Transverse colon (tissue), 4 donors: Measurements from ENCODE around the gene DLG2.

Experiments used
- EP300 ChIP-seq: sonication (generic); formaldehyde crosslinking; IDR thresholded peaks from one replicate; pipeline ENCODE4 v1.6.1; 2017; ENCODE audit warnings: antibody characterized with exemption, low read depth
- POLR2A ChIP-seq: fragments of 450-650 bp; IDR thresholded peaks from one replicate; pipeline ENCODE4 v1.6.1; 2016; ENCODE audit warnings: antibody characterized with exemption, mild to moderate bottlenecking, moderate library complexity
- POLR2AphosphoS5 ChIP-seq, 3 donors: sonication (generic); formaldehyde crosslinking; IDR thresholded peaks; one replicate each; pipeline ENCODE4 v1.6.1; 2016; ENCODE audit warnings: antibody characterized with exemption in 3 of 3
- TF ChIP-seq, protein P1 (sequence below), 5 experiments: fragments of 200-600 bp in 3 of 5; fragments of 450-650 bp in 2 of 5; sonication (generic) in 3 of 5; IDR thresholded peaks; 1 replicate in 2 of 5; 2 replicates in 3 of 5; pipeline ENCODE4 v1.5.1; 2016 to 2017; ENCODE audit warnings: antibody characterized with exemption in 5 of 5, inconsistent platforms in 3 of 5, mild to moderate bottlenecking in 2 of 5, moderate library complexity in 1 of 5

DNA sequence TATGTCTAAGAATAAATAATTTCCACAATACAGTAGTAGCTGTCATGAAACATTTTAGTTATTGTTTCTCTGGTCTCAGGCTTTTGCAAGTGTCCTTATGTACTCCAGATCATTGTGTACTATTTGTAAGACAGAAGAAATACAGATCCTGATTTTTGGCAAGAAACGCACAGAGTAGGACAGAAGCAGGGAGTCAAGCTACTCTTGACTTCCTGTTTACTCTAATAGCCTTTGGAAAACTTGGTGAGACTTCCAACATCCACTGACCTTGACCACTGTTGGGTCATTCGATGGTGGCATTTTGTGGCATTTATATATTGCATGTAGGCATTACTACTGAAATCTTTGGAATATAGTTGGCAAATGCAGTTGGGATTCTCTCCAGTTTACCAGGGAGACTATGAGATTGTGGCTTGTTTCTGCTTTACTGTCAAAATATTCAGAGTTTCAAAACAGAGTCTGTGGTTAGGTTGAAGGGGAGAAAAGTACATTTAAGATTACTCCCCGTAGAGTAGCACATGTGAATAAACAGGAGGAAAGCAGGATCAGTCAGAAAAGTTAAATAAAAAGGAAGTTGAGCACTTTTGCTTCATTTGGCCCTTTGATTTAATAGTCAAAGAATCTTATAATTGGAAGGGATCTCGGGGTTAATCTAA lies 1614.8 kb downstream of the DLG2 start:
- TF ChIP-seq, protein P1, sequence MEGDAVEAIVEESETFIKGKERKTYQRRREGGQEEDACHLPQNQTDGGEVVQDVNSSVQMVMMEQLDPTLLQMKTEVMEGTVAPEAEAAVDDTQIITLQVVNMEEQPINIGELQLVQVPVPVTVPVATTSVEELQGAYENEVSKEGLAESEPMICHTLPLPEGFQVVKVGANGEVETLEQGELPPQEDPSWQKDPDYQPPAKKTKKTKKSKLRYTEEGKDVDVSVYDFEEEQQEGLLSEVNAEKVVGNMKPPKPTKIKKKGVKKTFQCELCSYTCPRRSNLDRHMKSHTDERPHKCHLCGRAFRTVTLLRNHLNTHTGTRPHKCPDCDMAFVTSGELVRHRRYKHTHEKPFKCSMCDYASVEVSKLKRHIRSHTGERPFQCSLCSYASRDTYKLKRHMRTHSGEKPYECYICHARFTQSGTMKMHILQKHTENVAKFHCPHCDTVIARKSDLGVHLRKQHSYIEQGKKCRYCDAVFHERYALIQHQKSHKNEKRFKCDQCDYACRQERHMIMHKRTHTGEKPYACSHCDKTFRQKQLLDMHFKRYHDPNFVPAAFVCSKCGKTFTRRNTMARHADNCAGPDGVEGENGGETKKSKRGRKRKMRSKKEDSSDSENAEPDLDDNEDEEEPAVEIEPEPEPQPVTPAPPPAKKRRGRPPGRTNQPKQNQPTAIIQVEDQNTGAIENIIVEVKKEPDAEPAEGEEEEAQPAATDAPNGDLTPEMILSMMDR (IDR thresholded peaks at IDR 0.05): no peak
- TF ChIP-seq POLR2A (no peak), EP300 (no peak), POLR2AphosphoS5 (IDR thresholded peaks at IDR 0.05) (no peak)
